HG03025 (cell line): ENCODE results near the gene COX4I2.
A peak's percentile ranks its signal among the peaks of the same experiment; 100 is the strongest.
"Not testable (repeated sequence)": the region's sequence is repeated elsewhere in the genome, so short reads cannot be mapped to it uniquely, and the experiment has no call there.

Experiments
- ATAC-seq: cut with Tn5 transposase; IDR thresholded peaks from one replicate; pipeline ENCODE4 v1.9.1; 2021; ENCODE audit warnings: mild to moderate bottlenecking, moderate library complexity; ENCODE audit not compliant: unreplicated experiment, low FRiP score

Gene COX4I2

DNA sequence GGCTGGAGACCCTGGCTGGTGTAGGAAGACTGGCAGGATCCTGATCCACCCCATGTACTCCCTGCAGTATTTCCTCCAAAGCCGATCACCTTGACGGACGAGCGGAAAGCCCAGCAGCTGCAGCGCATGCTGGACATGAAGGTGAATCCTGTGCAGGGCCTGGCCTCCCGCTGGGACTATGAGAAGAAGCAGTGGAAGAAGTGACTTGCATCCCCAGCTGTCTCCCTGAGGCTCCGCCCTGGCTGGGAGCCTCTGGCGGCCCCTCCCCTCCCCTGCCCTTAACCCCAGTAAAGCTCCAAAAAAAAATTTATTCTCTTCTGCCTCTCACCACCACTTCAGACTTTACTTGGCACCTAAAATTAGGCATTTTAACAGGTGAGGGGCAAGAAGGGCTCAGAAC, 7.0 kb downstream of the COX4I2 start:
- ATAC-seq = no peak

DNA sequence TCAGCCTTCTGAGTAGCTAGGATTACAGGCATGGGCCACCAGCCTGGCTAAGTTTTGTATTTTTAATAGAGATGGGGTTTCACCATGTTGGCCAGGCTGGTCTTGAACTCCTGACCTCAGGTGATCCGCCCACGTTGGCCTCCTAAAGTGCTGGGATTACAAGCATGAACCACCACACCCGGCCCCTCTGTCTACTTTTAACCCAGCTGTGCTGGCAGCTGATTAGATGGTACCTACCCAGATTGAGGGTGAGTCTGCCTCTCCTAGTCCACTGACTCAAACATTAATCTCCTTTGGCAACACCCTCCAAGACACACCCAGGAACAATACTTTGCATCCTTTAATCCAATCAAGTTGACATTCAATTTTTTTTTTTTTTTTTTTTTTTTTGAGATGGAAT, 10.4 kb downstream of the COX4I2 start:
- not testable (repeated sequence) for ATAC-seq

DNA sequence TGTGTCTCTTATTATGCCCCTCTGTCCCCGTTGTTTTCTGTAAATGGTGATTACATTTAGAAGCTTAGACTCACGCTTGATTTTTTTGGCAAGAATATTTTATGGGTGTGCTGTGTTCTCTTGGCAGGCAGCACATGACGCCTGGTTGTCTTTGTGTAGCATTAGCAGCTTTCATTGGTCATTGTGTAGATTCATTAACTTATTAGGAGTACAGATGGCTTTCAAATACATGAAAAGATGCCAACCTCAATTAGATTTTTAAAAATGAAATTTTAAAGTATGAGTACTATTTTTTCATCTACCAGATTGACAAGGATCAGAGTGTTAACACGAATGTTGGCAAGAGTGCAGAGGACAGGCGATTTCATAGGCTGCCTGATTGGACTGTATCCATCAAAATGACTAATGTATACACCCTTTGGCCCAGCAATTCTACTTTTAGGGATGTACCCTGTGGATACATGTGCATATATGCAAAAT, 15.2 kb downstream of the COX4I2 start:
- ATAC-seq = no peak

DNA sequence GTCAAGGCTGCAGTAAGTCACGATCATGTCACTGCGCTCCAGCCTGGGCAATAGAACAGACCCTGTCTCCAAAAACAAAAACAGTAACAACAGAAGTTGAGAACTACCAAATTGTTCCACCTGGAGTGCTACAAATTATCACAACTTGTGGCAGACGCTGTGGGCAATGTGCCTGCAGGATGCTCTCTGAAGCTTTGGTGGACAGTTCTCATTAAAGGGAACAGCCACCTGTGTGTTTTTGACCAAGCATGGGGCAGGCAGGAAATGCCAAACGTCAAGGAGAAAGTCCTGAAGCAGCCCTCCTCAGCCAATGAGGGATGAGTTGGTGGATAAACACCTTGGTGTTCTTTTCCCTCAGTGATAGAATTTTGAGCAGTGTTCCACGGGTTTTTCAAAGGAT, 15.8 kb downstream of the COX4I2 start:
- no peak for ATAC-seq

DNA sequence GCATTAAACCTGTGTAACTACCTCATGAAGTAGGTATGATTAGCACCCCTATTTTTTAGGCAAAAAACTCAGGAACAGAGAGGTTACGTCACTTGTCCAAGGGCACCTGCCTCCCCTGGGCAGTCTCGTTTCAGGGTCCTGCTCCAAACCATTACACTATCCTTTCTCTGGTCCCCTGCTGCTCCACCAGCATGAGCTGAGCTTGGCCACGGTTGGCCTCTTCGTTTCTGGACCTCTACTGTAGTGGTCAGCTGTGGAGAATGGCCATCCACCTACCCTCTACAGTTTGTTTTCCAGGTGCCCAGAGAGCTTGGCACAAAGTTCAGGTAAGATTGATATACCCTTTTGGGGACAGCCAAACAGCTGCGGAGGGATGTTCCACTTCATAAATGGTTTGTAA, 16.8 kb downstream of the COX4I2 start:
- ATAC-seq = no peak

DNA sequence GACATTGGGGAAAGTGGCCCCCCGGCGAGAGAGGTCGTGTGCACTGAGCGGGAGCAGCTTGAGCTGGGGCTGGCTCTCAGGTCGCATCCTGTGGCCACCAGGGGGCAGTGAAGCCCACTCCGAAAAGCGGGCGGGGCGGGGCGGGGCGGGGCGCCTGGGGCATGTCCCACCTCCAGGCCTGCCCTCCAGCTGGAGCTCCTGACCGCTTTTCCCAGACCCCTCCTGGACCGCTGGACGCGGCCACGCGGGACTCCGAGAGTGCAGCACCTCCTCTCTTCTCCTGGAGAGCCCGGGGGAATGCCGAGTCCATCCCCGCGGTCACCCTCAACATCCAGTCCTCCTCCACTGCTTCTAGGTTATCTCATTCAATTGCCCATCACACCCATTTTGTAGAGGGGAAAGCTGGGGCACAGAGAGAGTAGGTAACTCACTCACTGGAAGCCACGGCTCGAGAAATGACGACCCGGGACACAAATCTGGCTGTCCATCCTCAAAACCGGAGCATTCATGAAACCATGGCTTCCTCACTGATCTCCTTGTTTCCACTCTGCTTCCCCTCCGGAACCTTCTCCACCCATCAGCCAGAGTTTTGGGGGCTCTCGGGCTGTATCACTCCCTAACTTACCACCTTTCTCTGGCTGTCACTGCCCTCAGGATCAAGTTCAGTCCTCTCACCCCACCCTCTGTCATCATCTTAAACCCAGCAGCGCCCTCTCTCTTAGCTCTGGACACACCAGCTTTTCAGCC, 24.1 kb downstream of the COX4I2 start:
- ATAC-seq = peak; percentile 48

DNA sequence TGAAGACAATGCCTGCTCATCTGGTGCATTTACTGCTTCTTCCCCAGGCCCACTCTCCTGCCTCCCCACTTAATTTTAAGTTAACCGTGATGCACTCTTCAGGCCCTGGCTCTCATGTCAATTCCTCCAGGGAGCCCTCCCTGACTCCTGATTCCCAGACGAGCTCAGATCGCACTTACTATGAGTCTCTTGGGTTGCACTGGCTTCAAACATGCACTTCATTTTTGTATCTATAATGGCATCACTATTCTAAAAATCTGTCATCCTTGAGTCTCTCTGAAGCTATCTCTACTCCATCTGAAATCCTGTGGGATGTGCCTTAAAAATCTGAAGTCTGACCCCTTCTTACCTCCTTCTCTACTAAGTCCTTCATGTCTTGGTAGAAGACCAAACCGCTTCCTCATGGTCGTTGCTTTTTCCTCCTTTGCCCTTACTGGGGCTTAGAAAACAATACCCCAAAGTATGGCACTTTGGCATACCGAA, 24.7 kb downstream of the COX4I2 start:
- ATAC-seq = no peak

DNA sequence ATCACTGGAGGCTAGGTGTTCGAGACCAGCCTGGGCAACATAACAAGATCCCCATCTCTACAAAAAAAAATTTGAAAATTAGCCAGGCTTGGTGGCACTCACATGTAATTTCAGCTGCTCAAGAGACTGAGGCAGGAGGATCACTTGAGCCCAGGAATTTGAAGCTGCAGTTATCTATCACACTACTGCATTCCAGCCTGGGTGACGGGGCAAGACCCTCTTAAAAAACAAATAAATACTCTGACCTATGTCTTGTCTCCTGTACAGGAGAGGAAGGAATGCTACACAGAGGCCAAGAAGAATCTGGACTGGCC, 25.8 kb downstream of the COX4I2 start:
- ATAC-seq = no peak

DNA sequence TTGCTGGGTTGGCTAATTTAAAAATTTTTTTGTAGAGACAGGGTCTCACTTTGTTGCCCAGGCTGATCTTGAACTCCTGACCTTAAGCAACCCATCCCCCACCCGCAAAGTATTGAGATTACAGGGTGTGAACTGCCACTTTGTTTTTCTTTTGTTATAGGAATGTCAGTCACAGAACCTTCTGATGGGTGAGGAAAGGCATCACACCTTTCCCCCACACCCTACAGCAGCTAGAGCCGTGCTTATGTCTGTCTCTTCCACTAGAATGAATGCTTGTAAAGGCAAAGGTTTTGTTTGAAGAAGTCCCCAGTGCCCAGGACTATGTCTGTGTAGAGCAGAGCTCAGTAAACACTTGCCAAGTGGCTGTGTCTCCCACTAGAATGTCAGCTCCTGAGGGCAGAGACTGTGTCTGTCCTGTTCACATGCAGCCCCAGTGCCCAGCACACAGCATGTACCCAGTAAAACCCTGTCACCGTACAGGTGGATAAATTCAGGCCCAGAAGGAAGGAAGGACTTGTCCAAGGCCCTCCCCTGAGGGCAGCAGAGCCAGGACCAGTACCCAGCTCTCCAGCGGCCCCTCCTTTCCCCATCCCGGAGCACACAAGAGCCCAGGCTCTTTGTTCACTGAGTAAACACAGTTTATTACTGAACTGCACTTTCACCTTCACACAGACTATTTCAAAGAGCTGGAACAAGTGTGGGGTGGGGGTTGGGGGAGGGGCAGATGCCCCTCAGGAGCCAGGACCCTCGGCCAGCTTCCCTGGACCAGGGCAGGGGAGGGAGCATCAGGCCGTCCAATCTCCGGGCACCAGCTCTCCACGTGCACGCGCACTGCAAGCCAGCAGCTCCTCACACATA, 26.4 kb downstream of the COX4I2 start:
- no peak for ATAC-seq

DNA sequence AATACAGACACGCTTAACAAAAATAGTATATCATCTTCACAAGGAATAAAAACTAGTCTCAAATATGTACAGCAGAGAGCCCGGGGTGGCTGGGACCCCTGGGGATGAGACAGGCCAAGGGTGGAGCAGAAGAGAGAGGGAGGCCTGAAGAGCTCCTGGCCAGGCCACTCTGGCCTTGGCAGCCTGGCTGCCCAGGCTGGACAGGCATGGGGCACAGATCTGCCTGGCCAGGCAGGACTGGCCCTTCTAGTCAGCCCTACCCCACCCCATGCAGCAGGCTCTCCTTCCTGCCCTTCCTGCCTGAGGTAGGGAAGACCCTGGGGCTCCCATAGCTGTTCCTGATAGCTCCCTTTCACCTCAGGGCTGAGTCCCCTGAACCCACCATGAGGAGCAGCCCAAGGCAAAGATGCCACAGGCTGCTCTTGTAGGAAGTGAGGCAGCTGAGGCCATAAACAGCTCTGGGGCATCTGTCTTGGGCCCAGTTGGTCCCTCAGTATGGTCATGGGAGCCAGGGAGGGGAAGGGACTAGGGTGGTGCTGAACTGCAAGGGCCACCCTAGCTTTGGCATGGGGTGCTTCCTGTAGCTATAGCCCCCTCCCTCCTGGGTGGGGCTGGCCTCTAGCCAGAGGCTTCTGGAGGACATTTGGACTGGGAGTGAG, 27.1 kb downstream of the COX4I2 start:
- ATAC-seq = no peak

DNA sequence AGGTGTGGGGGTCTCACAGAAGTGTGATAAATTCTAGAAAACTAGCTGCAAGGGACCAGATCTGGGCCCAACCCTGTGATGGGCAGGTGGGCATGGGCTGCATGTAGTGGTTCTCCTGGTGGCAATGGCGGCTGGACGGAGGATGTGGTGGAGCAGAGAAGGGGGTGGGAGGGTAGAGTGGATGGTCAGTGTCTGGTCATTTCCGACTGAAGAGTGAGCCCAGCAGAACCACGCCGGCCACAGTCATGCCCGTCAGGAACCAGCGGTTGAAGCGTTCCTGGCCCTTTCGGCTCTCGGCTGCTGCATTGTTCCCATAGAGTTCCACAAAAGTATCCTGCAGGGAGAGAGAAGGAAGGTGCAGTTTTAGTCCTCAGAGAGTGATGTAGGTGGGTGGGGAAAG, 28.0 kb downstream of the COX4I2 start:
- no peak for ATAC-seq

DNA sequence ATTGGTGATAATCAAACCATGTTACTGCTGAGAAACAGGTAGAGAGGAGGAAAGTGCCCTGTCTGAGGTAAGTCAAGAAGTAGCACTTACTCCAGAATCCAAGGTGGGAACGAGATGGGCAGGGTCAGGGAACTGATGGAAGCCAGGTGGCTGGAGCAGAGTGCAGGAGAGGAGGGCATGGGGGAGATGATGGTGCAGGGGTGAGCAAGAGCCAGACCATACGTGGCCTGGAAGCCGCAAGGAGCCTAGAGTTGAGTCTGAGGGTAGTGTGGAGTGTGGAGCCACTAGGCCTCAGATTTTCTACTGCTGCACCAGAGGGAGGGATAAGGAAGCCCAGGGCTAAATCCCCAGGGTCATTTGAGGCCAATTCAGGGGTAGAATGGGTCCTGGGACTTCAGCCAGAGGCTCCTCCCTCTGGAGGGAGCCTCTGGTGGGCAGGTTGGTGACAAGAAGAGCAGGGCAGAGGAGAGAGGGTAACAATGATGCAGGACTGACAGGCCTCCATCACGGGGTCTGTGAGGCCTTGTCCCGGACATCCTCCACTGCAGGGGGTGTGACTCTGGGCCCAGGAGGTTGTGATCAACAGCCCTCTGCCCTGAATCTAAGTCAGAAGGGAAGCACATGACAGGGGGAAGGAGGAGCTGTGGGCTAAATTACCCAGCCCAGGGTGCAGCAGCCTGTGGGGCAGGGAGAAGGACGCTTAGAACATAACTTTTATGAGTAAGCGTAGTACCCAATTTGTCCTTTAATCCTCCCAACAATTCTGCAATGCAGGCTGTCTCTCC, 28.7 kb downstream of the COX4I2 start:
- no peak for ATAC-seq

DNA sequence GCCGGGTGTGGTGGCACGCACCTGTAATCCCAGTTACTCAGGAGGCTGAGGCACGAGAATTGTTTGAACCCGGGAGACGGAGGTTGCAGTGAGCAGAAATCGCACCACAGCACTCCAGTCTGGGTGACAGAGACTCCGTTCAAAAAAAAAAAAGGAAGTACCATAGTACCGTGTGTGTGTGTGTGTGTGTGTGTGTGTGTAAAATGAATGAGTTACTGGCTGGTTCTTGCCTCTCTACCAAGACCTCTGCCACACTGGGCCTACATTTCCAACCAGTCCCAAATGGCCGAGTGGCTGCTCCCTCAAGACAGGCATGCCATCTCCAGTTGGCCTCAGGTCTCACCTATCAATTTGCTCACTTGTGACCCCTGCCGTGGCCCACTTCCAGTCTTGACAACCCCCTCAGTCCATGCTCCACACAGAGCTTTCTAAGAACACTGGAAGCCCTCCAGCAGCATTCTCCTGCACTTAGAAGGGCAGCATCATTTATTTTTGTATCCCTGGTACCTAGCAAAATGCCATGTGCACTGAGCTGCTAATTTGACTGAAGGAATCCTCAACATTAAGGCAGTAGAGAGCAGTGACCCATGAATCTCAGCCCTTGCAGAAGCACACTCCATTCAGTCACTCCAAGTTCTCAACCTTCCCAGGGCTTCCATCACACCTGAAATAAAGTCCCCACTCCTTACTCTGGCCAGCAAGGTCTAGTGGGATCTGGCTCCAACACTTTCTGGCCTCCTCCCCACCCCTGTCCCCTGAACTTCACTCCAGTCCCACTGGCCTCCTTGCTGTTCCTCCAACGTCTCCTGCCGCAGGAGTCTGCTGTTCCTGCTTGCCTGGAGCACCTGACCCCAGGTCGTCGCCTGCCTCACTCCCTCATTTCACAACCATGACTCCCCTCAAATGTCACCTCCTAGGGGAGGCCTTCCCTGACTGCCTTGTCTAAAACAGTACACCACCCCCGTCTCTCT, 29.9 kb downstream of the COX4I2 start:
- no peak for ATAC-seq

DNA sequence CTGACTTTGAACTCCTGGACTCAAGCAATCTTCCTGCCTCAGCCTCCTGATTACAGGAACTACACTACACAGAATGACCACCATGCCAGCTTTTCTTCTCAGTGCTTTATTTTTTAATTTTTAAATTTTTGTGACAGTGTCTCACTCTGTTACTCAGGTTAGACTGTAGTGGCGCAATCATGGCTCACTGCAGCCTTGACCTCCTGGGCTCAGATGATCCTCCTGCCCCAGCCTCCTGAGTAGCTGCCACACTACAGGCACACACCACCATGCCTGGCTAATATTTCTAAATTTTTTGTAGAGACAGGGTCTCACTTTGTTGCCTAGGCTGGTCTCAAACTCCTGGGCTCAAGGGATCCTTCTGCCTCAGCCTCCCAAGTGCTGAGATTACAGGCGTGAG, 31.2 kb downstream of the COX4I2 start:
- not testable (repeated sequence) for ATAC-seq

DNA sequence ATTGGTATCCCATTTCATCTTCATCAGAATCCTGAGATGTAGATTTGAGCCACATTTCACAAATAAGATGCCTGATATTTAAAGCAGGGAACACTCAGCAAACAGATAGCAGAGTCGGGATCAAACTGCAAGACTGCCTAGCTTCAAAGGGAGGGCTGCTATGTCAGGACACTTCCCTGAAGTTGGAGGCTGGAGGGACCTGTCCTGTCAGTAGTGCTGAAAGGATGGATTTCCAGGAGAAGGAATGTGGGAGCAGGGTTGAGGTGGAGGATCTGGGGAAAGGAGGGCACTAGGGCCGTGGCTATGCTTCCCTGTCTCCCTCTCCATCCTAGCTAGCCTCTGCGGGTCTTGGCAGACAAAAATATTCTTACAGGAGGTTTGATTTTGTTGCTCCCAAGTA, 32.2 kb downstream of the COX4I2 start:
- ATAC-seq = no peak

DNA sequence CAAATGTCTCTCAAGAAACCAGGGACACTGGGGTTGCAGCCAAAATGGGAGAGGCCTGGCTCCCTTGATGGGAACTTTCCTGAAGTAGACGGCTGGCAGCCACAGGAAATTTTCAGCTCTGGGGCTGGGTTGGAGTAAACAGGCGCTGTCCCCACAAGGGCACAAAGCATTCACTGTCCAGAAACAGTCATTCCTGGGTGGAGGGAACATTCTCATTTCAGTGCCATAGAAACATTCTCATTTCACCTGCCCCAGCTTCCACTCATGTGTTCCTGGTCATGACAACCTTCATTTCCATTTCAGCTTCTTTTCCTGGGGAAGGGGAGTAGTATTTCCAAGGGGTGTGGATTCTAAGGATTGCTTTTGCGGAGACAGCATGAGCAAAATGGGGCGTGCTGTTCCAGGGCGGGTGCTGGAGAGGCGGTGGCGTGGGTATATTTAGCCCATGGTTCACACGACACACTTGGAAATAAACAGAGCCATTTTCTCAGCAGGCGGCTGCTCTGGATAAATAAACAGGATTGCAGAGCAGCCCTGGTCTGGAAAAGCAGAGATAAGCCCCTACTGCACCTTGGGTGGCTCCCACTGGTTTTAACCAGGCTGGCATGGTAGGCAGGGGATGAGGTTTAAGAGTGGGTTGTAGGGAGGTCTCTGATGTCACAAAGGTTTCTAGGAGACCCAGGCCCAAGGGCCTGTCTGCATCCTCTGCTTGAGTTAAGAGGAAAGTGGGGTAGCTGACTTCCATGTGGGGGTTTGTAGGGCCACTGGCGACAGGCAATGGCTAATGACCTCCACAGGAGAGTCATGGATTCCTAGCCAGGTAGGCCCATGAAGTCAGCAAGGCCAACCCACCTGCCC, 32.9 kb downstream of the COX4I2 start:
- ATAC-seq = no peak

DNA sequence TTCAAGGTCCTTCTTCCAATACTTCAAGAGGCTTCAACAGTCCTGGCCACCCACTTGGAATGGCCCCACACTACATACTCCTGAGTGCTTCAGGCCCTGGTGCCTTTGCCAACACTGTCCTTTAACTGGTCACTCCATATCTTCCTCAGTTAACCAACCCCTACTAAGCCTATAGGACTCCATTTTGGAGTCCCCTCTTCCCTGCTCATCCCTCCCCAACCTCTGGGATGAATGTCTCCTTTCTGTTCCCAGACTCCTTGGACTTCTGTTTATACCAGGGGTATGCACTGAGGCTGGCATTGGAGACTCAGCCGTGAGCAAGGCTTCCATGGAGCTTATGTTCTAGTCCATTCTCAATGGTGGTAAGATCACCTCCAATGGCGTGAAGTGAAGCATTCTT, 33.6 kb downstream of the COX4I2 start:
- no peak for ATAC-seq

DNA sequence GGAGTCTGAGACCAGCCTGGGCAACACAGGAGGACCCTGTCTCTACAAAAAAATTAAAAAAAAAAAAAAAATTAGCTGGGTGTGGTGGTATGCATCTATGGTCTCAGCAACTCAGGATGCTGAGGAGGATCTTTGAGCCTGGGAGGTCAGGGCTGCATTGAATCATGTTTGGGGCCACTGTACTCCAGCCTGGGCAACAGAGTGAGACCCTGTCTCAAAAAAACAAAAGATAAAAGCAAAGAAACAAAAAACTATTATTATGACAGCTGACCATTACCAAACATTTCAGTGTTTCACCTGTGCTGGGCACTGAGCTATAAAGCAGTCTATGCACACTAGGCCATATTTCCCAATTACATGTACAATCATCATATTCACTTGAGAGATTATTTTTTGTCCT, 35.7 kb downstream of the COX4I2 start:
- no peak for ATAC-seq
